Activated B cell treated with CpG ODN at 0.5 μM for 24 hours (primary cell): ENCODE data around the gene CPEB4. TPM values are rescaled to one million over a fixed set of nuclear protein-coding genes. Genes with fewer than 3 reads are reported as not detected.

ENCODE experiments used
- ATAC-seq: fragments of 200-7000 bp; cut with Tn5 transposase; one replicate; pipeline ENCODE4 v1.10.0; 2021; ENCODE audit warnings: low read depth, mild to moderate bottlenecking, moderate library complexity
- CTCF ChIA-PET: fragments of 350-600 bp; sonication (Branson Sonifier 250); formaldehyde crosslinking; loops from one replicate; lab custom pipeline; 2021; ENCODE audit warnings: antibody characterized with exemption; lab: Charles Lee
- POLR2A ChIA-PET: fragments of 350-600 bp; sonication (Branson Sonifier 250); formaldehyde crosslinking; loops from one replicate; lab custom pipeline; 2021; ENCODE audit warnings: antibody characterized with exemption; lab: Charles Lee
- DNase-seq: peaks from one replicate; pipeline ENCODE4 v3.0.0; 2022
- H3K27ac Mint-ChIP-seq: one replicate; pipeline ENCODE4 v1.8.0; 2020; ENCODE audit warnings: mixed read lengths
- H3K27me3 Mint-ChIP-seq: one replicate; pipeline ENCODE4 v1.8.0; 2021; ENCODE audit warnings: mixed read lengths
- H3K36me3 Mint-ChIP-seq: one replicate; pipeline ENCODE4 v1.8.0; 2021; ENCODE audit warnings: low read depth, mixed read lengths
- H3K4me1 Mint-ChIP-seq: one replicate; pipeline ENCODE4 v1.8.0; 2021; ENCODE audit warnings: mixed read lengths
- H3K4me3 Mint-ChIP-seq: one replicate; pipeline ENCODE4 v1.8.0; 2020; ENCODE audit warnings: mild to moderate bottlenecking, mixed read lengths
- H3K9me3 Mint-ChIP-seq: one replicate; pipeline ENCODE4 v1.8.0; 2020; ENCODE audit warnings: mixed read lengths
- intact Hi-C: fragments of 100-400 bp; cut with micrococcal nuclease; formaldehyde crosslinking; loops from one replicate; pipeline ENCODE4 v1.15.1; 2024
- total RNA-seq: library from RNA; stranded (reverse); gene quantifications from 2 replicates; pipeline ENCODE4 v1.2.3, GENCODE V29; 2022
- TF ChIP-seq, protein P1 (sequence below): fragments of 200-600 bp; IDR thresholded peaks from one replicate; pipeline ENCODE4 v1.8.0; 2022; ENCODE audit warnings: antibody characterized with exemption, mild to moderate bottlenecking

Gene CPEB4
- 26.9 and 30.0 TPM in 2 replicates for total RNA-seq

- Mint-ChIP-seq H3K36me3 (peaks cover 17% of the 10 kb centered on the region), H3K4me3 (peak within 1 kb of the TSS; percentile 100), H3K27me3 (no peaks in the 10 kb centered on the region), H3K4me1 (peaks cover 87% of the 10 kb centered on the region), H3K9me3 (peaks cover 6% of the 10 kb centered on the region), H3K27ac (peak within 1 kb of the TSS; percentile 100)
- CTCF ChIA-PET = interaction anchor here (0.8 to 1.5 kb wide), 5 partner anchors 25 to 272 kb away, joined by 3 to 10 read pairs (median 6); partner anchors contain the start of gene BOD1
- TF ChIP-seq, protein P1, sequence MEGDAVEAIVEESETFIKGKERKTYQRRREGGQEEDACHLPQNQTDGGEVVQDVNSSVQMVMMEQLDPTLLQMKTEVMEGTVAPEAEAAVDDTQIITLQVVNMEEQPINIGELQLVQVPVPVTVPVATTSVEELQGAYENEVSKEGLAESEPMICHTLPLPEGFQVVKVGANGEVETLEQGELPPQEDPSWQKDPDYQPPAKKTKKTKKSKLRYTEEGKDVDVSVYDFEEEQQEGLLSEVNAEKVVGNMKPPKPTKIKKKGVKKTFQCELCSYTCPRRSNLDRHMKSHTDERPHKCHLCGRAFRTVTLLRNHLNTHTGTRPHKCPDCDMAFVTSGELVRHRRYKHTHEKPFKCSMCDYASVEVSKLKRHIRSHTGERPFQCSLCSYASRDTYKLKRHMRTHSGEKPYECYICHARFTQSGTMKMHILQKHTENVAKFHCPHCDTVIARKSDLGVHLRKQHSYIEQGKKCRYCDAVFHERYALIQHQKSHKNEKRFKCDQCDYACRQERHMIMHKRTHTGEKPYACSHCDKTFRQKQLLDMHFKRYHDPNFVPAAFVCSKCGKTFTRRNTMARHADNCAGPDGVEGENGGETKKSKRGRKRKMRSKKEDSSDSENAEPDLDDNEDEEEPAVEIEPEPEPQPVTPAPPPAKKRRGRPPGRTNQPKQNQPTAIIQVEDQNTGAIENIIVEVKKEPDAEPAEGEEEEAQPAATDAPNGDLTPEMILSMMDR = no peak
- DNase-seq (peak; percentile 87), ATAC-seq (peak; percentile 91)
- intact Hi-C loops = loop anchor here (1.0 to 10.0 kb wide), 10 partner anchors 30 to 1206 kb away; partner anchors contain the start of genes BOD1 and CREBRF
- POLR2A ChIA-PET = interaction anchor here (0.7 to 3.8 kb wide), 21 partner anchors 9 to 272 kb away, joined by 3 to 42 read pairs (median 5); partner anchors contain the start of gene BOD1
These were observed at the start of gene CPEB4 for GRCh38 chr5:173887610-173888472. CPEB4 (plus strand) TSS chr5:173888349; CDS start chr5:173889734, 1,385 bp downstream.

GRCh38 chr5:173839117-173839713 lies 48.9 kb upstream of the CPEB4 start:
- ChIA-PET POLR2A (no interaction called here), CTCF (no interaction called here)
- H3K27me3 Mint-ChIP-seq = no peaks in the 10 kb centered on the region
- H3K9me3 Mint-ChIP-seq = no peaks in the 10 kb centered on the region
- intact Hi-C loops = no loop called here
- H3K36me3 Mint-ChIP-seq = no peaks in the 10 kb centered on the region
- H3K4me1 Mint-ChIP-seq = peaks cover 10% of the 10 kb centered on the region
- ATAC-seq (no peak), DNase-seq (no peak)
- H3K4me3 Mint-ChIP-seq = no peak overlapping the region
- H3K27ac Mint-ChIP-seq = no peak overlapping the region
- TF ChIP-seq, protein P1 = no peak

GRCh38 chr5:173840111-173840983 lies 47.8 kb upstream of the CPEB4 start:
- no peak overlapping the region for H3K4me3 Mint-ChIP-seq
- H3K27me3 Mint-ChIP-seq = no peaks in the 10 kb centered on the region
- intact Hi-C loops = no loop called here
- no peak overlapping the region for H3K27ac Mint-ChIP-seq
- CTCF ChIA-PET = no interaction called here
- POLR2A ChIA-PET = no interaction called here
- H3K4me1 Mint-ChIP-seq = peaks cover 4% of the 10 kb centered on the region
- no peaks in the 10 kb centered on the region for H3K9me3 Mint-ChIP-seq
- no peak for ATAC-seq
- no peak for DNase-seq
- TF ChIP-seq, protein P1 = no peak
- H3K36me3 Mint-ChIP-seq = no peaks in the 10 kb centered on the region

DNA sequence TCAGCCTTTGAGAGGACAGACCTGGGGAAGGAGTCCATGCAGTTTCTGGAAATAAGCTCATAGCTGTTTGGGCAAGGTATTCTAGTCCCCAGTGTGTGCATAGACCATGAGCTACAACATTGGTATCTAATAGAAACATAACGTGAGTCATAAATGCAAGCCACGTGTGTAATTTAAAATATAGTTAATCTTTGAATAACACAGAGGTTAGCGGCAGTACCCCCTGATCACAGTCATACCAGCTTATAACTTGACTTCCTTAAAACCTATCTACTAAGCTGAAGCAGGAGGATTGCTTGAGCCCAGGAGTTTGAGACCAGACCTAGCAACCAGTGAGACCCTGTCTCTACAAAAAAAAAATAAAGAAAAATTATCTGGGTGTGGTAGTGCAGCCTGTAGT lies 46.4 kb upstream of the CPEB4 start:
- Mint-ChIP-seq H3K4me1 (no peaks in the 10 kb centered on the region), H3K36me3 (no peaks in the 10 kb centered on the region), H3K27ac (no peak overlapping the region), H3K9me3 (no peaks in the 10 kb centered on the region), H3K27me3 (no peaks in the 10 kb centered on the region), H3K4me3 (no peak overlapping the region)
- DNase-seq (no peak), ATAC-seq (no peak)
- TF ChIP-seq, protein P1 = no peak
- CTCF ChIA-PET = interaction anchor here (0.6 to 0.7 kb wide), 2 partner anchors 16 to 17 kb away, joined by 3 to 4 read pairs; no protein-coding TSS in a partner anchor
- POLR2A ChIA-PET = no interaction called here
- intact Hi-C loops = no loop called here
